Medulla oblongata (tissue), 1 donor: ENCODE results near the gene TOPORS.
"Not testable (repeated sequence)": the region's sequence is repeated elsewhere in the genome, so short reads cannot be mapped to it uniquely, and the experiment has no call there.

Source experiments
- DNase-seq: peaks from one replicate; pipeline ENCODE4 v3.0.0-alpha.2; 2015; ENCODE audit errors: extremely low spot score

Gene TOPORS

DNA sequence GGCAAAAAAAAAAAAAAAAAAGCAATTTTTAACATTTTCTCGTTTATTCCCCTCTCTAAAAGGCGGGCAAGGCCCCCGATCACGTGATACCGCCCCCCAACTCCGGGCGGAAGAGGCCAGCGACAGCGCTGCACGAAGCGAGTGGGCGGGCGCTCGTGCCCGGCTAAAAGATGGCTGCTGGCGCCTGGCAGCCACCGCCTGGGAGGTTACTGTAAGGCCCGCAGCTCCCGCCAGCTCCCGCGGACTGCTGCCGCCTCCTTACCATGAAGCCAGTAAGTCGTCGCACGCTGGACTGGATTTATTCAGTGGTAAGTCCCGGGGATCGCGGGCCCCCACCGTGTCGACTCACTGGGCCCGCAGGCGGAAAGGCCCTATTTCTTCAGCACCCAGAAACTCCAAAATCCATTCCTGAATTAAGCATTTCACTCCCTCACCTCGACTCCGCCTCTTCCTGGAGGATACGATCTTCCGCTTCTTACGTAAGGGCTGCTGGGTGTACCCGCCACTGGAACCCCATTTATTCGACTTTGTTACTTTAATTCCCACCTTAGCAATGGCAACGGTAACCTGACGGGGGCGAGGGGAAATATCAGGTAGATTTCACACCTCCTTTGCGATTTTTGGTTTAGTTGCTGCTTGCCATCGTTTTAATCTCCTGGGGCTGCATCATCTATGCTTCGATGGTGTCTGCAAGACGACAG lies at the start of gene TOPORS, which contains the start of gene SMIM27:
TSS of gene TOPORS (minus strand) at position 415 of the 701 bp plus-strand sequence. CDS start at position 265, 150 bp downstream.
TSS of gene SMIM27 (plus strand) at position 156 of the 701 bp plus-strand sequence. CDS start at position 264, 108 bp downstream.
- DNase-seq: peak; percentile 97

DNA sequence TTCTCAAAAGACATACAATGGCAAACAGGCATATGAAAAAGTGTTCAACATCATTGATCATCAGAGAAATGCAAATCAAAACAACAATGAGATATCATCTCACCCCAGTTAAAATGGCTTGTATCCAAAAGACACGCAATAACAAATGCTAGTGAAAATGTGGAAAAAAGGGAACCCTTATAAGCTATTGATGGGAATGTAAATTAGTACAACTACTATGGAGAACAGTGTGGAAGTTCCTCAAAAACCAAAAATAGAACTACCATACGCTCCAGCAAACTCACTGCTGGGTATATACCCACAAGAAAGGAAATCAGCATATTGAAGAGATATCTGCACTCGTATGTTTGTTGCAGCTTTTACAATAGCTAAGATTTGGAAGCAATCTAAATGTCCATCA lies 46.6 kb upstream of the TOPORS start:
- DNase-seq: not testable (repeated sequence)

DNA sequence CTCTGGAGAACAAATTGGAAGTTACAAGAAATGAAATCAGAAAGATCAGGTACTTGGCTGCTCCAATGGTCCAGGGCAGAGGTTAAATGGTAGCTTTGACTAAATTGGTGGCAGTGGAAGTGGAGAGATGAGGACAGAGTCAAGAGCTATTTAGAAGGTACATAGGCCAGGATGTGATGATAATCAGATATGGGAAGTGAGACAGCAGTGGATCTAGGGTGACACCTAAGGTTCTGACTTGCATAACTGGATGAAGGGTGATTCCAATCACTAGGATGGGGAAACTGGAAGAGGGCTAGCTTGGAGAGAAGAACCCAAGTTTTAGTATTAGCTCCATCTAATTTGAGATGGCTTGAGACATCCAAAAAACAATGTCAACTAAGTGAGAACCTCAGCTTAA lies 44.5 kb upstream of the TOPORS start:
- no peak for DNase-seq

DNA sequence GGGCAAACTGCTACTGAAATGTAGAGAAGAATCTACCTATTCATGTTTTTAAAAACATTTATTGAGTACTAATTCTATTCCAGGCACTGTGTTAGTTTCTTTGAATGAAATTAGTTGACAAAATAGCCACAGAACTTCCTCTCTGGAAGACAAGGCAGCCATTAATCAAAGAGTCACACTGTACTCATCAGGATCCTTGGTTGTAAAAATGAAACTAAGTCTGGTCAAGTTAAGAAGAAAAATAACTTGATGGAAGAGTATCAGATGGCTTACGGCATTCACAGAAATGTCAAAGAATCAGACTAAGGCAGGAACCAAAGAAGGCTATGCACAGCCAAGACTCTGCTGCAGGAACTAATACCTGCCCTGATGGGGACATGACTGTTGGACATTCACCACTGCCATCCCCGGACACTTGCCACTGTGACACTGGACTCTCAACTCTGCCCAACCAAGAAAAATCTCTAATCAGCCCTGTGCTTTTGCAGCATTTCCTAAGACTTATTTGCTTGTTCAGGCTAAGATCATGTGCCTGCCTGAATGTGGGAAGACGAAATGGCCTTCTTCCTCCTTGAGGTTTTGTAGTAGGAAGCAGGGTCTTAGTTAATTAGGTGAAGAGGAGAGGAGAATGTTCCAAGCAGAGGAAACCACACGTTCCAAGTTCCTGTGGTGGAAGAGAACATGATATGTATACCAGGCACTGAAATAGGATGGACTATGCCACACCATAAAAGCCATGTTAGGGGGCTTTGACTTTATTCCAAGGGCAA lies 43.9 kb upstream of the TOPORS start:
- DNase-seq: no peak

DNA sequence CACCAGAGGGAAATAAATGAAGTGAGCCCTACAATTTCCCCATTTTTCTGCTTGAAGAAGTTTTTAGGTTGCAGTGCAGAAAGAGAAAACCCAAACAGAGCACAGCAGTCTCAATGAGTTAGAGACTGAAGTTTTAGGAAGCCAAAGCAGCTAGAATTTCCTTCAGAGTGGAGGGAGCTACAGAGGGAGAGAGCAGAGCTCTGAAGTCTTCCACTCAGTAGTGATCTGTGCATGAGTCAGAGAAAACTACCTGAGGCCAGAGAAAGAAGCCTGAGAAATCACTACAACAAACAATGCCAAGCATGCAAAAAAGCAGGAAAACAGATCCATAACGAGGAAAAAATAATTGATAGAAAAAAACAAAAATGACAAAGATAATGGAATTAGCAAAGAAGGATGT lies 38.5 kb upstream of the TOPORS start:
- DNase-seq: no peak

DNA sequence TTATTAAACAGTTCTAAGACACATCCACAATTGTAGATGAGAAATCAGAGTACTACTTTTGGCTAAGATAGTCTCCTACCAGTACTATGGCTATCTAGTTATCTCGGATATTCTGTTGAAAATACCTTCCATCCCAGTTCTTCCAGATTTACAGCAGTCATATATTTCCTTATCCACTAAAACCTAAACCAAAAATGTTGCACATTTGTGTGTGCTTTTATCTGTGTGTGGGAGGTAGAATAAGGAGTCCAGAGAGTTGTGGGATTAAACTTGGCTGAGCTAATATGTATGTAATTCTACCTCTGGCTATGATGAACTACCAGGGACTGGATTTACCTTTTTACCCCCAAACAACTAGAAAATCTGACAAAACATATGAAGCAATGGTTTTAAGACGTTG lies 38.1 kb upstream of the TOPORS start:
- DNase-seq: no peak

DNA sequence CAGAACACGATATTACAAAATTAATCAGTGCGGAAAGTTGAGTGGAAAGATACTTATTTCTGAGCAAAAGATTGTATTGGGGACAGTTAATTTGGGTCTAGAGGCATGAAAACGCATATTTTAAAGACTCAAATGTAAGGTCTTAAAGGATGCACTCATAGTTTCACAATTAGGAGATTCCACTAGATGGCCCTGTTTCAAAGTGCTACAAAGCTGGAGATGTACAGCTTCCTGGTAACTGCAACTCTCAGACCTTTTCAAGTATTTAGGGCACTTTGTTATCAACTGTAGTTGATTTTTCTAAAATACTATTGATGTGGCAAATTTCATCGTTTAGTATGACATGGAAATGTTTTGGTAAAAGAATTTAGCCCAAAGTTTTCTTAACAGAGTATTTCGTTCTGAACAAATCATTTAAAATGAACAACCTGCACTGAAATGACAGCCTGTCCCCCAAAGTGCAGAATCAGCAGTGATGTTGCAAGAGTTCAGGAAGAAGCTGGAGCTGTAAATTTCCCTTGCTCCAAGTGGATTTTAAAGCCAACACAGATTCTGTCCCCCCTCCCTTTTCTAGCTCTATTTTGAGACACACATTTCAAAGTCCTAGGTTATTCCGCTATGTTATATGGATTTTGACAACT lies 36.8 kb upstream of the TOPORS start:
- DNase-seq: peak; percentile 67

DNA sequence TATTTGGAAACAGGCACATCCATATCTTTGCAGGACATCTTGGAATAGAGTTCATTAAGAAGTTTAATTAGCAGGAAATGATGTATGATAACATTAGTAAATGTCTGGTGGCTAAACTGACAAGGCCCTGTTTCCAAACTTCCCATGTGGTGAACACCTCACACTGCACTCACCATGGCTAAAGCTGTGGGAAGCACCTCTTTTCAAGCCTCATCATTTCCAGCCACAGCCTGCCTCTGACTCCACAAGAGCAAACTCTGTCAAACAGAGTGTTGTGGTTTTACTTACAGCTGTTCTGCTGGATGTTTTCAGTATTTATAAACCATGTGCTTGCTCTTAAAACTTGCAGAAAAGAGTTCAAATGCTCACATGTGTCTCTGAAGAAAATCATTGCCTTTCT lies 35.5 kb upstream of the TOPORS start:
- DNase-seq: no peak

DNA sequence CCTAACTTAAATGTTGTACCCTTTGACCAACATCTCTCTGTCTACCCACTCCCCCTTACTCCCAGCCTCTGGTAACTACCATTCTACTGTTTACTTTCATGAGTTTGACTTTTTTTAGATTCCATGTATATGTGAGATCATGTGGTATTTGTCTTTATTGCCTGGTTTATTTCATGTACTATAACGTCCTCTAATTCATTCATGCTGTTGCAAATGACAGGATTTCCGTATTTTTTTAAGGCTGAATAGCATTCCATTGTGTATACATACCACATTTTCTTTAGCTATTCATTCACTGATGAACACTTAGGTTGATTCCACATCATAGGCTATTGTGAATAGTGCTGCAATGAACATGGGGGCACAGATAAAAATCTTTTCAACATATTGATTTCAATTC lies 32.4 kb upstream of the TOPORS start:
- no peak for DNase-seq

DNA sequence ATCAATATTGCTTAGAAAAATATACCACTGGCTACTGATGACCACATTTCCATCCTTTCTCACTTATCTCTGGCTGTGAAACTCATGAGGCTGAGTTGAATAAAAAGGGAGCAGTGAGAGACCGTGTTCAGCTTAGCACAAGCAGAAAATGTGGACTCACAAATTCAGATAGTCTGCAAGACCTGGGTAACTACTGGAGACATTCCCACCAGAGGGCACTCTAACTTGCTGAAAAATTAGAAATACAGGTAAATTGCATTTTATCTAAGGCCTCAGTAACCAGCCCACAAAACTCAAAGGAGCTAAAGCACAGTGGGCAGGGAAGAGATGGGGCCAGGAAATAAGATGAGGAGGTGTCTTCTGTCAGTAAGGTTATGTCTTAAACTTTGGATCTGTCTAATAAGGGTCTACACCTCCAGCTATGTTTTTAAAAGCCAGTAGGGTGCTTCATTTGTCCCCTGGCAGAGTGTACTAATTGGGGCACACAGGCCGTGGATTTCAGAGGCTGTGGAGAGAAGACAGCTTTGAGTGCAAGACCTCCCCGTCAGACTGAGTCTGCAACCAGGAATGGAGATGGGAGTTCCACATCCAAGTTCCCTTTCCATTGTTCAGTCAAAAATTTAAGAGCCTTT lies 29.2 kb upstream of the TOPORS start:
- DNase-seq: peak; percentile 64

DNA sequence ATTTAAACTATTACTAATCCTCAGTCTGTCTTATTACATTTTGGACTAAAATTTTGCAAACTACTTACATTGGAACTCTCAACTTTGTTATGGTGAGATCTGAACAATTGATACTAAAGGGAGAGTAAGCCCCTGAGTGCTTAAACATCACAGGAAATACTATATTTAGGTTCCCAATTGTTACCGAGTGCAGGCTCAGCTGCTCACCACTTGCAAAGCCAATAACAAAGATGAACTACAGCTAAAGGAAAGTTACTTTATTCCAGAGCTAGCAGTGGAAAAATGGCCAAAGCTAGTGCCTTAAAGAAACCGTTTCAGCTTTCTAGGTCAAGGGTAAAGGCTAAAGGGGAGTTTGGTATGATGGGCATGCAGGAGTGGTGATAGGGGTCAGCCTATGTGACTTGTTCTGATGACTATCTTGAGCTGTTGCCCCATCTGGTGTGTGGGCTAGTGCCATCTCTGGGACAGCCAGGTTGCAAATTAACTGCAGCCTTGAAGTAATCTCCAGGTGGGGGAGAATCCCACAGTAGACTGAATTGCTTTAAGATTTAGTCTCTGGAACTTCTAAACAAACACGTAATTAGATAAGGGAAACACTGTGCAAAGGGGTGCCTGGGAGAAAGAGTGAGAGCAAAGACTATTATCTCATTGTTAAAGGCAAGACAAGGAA lies 28.4 kb upstream of the TOPORS start:
- no peak for DNase-seq

DNA sequence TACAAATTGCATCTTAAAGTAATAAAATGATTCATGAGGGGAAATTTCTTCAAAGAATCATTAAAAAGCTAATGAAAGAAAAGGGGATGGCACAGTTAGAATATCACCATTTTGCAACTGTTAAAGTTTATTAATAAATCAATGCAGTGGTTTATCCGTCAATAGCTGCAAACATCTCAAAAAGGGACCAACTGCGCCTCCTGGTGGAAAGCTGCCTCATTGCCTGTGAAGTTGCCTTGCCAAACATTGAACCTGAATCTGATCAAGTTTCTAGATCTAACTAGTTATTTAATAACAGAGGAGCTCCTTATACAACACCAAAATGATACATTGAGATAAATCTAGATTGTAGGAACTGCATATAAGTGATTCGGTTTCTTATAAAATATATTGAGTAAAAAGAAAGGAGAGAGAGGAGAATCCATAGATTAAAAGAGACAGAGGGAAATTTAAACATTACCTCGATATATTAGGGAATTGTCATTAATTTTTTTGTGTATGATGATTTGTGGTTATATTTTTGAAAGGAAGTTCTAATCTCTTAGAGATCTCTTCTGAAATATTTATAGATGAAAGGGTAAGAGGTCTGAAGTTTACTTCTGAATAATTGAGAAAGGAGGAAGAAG lies 27.4 kb upstream of the TOPORS start:
- DNase-seq: peak; percentile 75

DNA sequence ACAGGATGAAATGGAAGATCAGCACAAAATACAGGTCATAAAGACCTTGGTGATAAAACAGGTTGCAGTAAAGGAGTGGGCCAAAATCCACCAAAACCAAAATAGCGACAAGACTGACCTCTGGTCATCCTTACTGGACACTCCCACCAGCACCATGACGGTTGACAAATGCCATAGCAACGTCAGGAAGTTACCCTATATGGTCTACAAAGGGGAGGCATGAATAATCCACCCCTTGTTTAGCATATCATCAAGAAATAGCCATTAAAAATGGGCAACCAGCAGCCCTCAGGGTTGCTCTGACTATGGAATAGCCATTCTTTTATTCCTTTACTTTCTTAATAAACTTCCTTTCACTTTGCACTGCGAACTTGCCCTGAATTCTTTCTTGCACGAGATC lies 26.6 kb upstream of the TOPORS start:
- no peak for DNase-seq

DNA sequence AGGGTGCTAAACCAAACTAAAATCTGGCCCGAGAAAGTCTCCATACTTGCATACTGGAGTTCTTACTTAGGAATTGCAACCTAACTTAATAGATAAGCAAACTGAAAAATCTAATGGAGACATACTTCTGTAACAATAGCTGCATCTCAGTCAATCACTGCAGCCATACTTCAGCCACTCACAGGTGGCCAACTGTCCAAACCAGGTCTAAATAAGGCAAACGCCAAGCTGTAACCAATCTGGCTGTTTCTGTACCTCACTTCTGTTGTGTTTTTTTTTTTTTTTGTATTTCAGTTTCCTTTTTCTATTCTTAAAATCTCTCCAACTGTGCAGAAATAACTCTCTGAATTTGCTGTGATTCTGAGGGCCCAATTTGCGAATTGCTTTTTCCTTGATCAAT lies 24.9 kb upstream of the TOPORS start:
- no peak for DNase-seq

DNA sequence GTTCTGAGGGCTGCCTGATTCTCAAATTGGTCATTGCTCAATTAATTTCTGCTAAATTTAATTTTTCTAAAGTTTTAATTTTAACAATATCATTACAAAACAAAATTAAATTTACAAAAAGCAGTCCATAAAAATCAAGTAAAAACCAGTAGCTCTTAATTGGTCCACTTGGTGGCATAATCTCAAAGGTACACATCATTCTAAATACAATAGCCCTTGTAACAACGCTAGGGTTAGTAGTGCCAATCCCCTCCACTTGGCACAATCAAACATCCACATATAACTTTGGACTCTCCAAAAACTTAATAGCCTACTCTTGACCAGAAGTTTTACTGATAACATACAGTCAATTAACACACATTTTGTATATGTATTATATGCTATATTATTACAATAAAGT lies 22.5 kb upstream of the TOPORS start:
- no peak for DNase-seq

DNA sequence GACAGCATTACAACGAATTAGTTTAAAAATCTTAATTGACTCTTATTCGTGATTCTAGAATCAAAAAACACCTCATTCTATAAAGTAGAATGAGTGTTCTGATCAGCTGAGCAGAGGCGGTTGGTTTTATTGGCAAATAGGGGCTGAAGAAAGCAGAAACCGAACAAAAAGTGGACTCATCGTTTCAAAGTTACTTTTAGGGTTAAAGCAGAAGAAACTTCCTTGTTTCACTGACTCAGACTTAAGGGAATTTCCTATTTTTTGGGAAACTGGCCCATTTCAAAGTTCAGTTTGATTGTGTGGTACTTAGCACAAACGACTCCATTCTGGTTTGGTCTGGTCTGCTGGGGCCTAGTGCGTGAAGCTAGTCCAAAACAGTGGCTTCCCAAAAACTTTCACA lies 21.4 kb upstream of the TOPORS start:
- no peak for DNase-seq

DNA sequence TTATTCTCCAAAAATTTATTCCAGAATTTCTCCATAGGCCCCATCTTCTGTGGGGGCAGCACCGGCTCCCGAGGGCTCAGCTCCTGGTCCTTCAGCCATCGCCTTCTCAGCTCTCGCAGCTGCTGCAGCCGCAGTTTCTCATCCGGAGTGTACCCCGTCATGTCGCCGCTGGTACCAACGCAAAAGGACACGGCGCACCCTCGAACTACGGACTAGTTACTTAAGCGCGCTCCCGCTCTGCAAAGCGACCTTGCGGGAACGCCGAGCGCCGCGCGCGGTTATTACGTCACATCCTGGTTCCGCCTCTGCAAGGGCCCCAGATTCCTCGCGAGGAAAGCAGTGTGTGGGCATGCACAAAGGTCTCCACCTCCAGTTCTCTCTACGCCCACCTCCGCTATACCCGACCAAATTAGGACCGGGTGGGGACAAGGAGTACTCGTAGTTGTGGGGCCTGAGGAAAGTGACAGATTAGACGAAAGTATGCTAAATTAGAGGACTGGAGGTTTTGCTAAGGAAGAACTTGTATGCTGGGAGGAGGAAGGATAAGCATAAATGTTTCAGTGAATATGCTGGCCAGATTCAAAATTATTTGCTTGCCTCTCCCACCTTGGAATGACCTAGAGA lies 20.6 kb upstream of the TOPORS start, which contains the start of gene NDUFB6:
TSS of gene NDUFB6 (minus strand) at position 260 of the 624 bp plus-strand sequence. CDS start at position 161, 99 bp downstream.
- DNase-seq: peak; percentile 94

DNA sequence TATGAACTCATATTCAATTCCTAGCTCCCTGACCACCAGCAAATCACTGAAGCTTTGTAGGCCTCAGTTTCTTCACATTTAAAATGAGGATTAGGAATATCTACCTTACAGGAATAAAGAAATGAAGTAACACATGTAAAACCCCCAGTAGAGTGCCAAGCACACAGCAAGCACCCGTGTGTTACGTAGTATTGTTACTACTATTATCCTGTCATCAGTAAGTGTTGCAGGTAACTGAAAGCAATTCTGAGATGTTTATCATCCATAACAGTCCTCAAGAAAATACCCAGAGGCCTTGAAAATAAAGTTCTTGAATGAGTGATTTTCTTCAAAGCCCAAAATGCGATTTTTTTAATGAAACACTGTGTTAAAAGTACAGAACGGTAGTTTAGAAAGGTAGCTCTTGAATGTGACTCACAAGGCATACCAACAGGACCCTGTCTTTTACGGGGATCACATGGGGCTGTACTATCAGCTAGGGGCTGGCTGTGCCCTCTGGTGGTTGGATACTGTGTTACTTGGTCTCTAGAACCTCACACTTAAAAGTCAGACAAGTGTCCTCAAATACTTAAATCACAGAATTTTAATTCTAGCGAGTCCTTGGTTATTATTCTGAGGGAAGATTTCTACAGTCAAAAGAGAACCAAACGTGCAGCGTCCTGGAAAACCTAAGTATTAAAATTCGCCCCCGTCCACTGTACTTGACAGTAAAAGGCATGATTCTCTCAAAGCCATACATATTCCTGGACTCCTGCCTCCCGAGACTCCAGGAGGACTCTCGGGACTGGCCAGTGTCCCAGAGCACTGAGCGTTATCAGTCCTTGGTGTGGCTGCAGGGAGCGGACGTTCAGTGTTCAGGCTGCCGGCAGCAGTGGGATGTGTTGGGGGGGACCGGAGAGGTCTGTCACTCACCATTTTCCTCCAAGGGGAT lies 19.8 kb upstream of the TOPORS start:
- peak; percentile 84 for DNase-seq

DNA sequence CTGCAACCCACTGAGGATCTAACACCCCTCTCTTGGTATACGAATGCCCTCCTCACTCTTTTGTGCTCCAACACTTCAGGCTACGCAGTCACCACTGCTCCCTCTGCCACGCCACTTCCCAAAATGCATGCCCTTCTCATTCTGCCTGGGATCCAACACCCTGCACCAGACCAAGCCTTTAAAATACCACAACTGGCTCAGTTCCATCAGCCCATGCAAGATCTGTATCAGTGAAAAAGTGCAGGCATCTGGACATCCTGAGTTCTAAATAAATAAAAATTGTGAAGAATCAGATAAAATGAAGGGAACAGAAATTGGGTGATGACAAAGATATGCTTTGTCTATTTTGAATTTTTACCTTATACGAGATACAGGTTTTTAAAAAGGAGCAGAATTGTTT lies 17.9 kb upstream of the TOPORS start:
- no peak for DNase-seq
